ENCODE results near the gene TNNC1. TPM values are rescaled to one million over a fixed set of nuclear protein-coding genes. Genes with fewer than 3 reads are reported as not detected.

TNNC1 gene
- total RNA-seq, 1 donor from 2014 or later: 88.9 TPM

DNA sequence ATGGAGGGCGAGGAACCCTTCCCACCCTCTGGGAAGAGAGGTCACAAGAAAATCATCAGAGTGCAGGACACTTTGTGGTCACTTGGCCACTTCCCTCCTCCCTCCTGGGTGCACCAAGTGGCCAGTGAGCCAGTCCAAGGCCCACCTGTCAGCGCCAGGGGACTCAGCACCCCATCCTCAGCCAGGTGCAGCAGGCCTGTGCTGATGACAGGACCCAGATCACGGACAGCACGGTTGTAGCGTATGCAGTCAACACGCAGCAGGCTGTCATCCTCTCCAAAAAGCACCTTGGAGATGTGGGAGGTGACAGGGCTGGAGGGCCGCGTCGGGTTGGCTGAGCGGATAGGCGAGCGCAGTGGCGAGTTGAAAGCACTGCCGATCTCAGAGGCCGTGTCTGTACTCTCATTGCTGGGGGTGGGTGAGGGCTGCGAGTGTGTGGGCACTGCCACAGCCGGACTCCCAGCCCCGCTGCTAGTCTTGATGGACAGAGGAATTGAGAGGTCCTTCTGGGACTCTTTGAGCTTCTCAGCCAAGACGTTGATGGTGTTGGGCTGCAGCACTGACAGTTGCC lies 50.5 kb downstream of the TNNC1 start:
- H3K36me3 ChIP-seq: peaks cover 77% of the 10 kb centered on the region
- no peaks in the 10 kb centered on the region for H3K9me3 ChIP-seq
- H3K27ac ChIP-seq: no peak overlapping the region
- TF ChIP-seq CTCF (IDR thresholded peaks at IDR 0.05): no peak
- H3K27me3 ChIP-seq: no peaks in the 10 kb centered on the region
- peaks cover 7% of the 10 kb centered on the region for H3K4me1 ChIP-seq
- no peak overlapping the region for H3K4me3 ChIP-seq
- ATAC-seq (no peak), DNase-seq (peak; percentile 54)
- intact Hi-C loops (cut with DNase I): no loop called here

- peak; percentile 32 for DNase-seq
- Histone ChIP-seq H3K27me3 (no peaks in the 10 kb centered on the region), H3K9me3 (no peaks in the 10 kb centered on the region), H3K4me1 (peaks cover 2% of the 10 kb centered on the region), H3K36me3 (peaks cover 71% of the 10 kb centered on the region), H3K4me3 (no peak overlapping the region), H3K27ac (no peak overlapping the region)
- ATAC-seq: no peak
- intact Hi-C loops (cut with DNase I): no loop called here
- TF ChIP-seq CTCF (IDR thresholded peaks at IDR 0.05): no peak
Measured at GRCh38 chr3:52402706-52403270, 51.1 kb downstream of the TNNC1 start.

DNA sequence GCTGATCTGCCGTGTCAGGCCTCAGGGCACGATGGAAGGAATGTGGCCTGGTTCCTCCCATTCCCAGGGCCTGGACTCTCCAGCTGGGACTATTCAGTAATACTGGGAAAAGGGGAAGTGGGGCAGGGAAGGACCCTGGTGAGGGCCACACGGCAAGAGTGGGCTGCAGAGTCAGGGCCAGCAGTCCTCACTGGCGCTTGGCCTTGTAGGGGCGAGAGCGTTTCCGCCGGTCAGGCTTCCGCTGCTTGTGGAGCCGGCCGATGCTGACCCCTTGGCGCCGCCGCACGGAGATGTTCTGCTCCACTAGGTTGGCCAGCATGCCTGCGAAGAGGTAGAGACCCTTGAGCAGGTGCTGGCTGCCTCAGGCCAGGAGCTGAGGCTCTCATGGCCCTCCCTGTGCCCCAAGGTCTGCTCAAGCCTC lies 51.7 kb downstream of the TNNC1 start:
- DNase-seq (peak; percentile 57), ATAC-seq (no peak)
- H3K27me3 ChIP-seq: no peaks in the 10 kb centered on the region
- H3K9me3 ChIP-seq: no peaks in the 10 kb centered on the region
- no peak overlapping the region for H3K4me3 ChIP-seq
- H3K36me3 ChIP-seq: peaks cover 64% of the 10 kb centered on the region
- TF ChIP-seq CTCF (IDR thresholded peaks at IDR 0.05): no peak
- H3K27ac ChIP-seq: no peak overlapping the region
- no peaks in the 10 kb centered on the region for H3K4me1 ChIP-seq
- intact Hi-C loops (cut with DNase I): no loop called here

DNA sequence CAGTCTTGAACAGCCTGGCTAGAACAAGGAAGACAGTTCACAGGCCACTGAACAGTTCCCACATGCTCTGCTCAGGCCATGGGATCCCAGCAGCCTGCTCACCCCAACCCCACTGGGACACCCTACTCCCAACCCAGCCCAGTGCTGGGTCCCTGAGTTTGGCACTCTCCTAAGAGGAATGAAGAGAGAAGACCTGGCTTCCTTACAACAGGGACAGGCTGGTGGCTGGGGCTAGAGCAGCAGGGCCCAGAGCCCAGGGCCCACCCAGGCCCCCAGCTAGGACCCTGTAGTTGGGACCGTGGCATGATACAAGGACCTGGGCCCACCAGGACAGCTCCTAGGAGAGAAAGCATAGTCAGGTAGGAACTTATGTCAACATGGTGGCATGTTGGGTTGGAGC lies 52.3 kb downstream of the TNNC1 start:
- ATAC-seq: no peak
- no peaks in the 10 kb centered on the region for H3K27me3 ChIP-seq
- H3K4me3 ChIP-seq: no peak overlapping the region
- no peak for TF ChIP-seq CTCF (IDR thresholded peaks at IDR 0.05)
- intact Hi-C loops (cut with DNase I): no loop called here
- H3K36me3 ChIP-seq: peaks cover 59% of the 10 kb centered on the region
- no peak overlapping the region for H3K27ac ChIP-seq
- H3K9me3 ChIP-seq: no peaks in the 10 kb centered on the region
- H3K4me1 ChIP-seq: no peaks in the 10 kb centered on the region
- peak; percentile 35 for DNase-seq

Other genes starting within 250 kb of the TNNC1 start
- gene TLR9, start 228.4 kb downstream of the TNNC1 start, total RNA-seq: 0.87 TPM
- gene TWF2, start 214.9 kb downstream of the TNNC1 start, total RNA-seq: 50.4 TPM
- 44.0 TPM for gene PPM1M, start 208.3 kb downstream of the TNNC1 start, total RNA-seq
- gene WDR82, start 175.4 kb downstream of the TNNC1 start, total RNA-seq: 61.9 TPM
- gene GLYCTK, start 166.2 kb downstream of the TNNC1 start, total RNA-seq: 11.5 TPM
- 11.2 TPM for gene DNAH1, start 137.7 kb downstream of the TNNC1 start, total RNA-seq
- gene BAP1, start 44.0 kb downstream of the TNNC1 start, total RNA-seq: 71.4 TPM
- 6.8 TPM for gene PHF7, start 43.4 kb downstream of the TNNC1 start, total RNA-seq
- gene SEMA3G, start 8.9 kb downstream of the TNNC1 start, total RNA-seq: 27.6 TPM
- 94.6 TPM for gene NISCH, start 1.6 kb upstream of the TNNC1 start, total RNA-seq
- 152 TPM for gene STAB1, start 41.3 kb upstream of the TNNC1 start, total RNA-seq
- 39.7 TPM for gene NT5DC2, start 79.8 kb upstream of the TNNC1 start, total RNA-seq
- 16.6 TPM for gene UQCC5, start 82.6 kb upstream of the TNNC1 start, total RNA-seq
- gene PBRM1, start 231.9 kb upstream of the TNNC1 start, total RNA-seq: 67.1 TPM
- gene GNL3, start 232.0 kb upstream of the TNNC1 start, total RNA-seq: 50.6 TPM

All from upper lobe of right lung (tissue), 1 donor.